ENCODE data around the gene ACOX2.

GRCh38 chr3:58572634-58573230, 35.7 kb upstream of the ACOX2 start:
- TF ChIP-seq, protein P1, sequence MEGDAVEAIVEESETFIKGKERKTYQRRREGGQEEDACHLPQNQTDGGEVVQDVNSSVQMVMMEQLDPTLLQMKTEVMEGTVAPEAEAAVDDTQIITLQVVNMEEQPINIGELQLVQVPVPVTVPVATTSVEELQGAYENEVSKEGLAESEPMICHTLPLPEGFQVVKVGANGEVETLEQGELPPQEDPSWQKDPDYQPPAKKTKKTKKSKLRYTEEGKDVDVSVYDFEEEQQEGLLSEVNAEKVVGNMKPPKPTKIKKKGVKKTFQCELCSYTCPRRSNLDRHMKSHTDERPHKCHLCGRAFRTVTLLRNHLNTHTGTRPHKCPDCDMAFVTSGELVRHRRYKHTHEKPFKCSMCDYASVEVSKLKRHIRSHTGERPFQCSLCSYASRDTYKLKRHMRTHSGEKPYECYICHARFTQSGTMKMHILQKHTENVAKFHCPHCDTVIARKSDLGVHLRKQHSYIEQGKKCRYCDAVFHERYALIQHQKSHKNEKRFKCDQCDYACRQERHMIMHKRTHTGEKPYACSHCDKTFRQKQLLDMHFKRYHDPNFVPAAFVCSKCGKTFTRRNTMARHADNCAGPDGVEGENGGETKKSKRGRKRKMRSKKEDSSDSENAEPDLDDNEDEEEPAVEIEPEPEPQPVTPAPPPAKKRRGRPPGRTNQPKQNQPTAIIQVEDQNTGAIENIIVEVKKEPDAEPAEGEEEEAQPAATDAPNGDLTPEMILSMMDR (IDR thresholded peaks at IDR 0.05 in 2 of 3, conservative IDR thresholded peaks at IDR 0.05 in 1 of 3; ENCODE audit: borderline replicate concordance in 1 of 3, insufficient read depth in 1 of 3, low read depth in 2 of 3, low read length in 2 of 3) = no peak
- no peak for TF ChIP-seq POLR2A (IDR thresholded peaks at IDR 0.05; ENCODE audit: borderline replicate concordance, extremely low read depth, insufficient read depth, insufficient read length)
- TF ChIP-seq SP1 (IDR thresholded peaks at IDR 0.05; ENCODE audit: low read depth) = no peak
- TF ChIP-seq JUND (IDR thresholded peaks at IDR 0.05) = no peak
- no peak for TF ChIP-seq EGR1 (IDR thresholded peaks at IDR 0.05; ENCODE audit: low read depth)
- TF ChIP-seq SIN3A (IDR thresholded peaks at IDR 0.05; ENCODE audit: low read depth) = no peak
- TF ChIP-seq, protein P2, sequence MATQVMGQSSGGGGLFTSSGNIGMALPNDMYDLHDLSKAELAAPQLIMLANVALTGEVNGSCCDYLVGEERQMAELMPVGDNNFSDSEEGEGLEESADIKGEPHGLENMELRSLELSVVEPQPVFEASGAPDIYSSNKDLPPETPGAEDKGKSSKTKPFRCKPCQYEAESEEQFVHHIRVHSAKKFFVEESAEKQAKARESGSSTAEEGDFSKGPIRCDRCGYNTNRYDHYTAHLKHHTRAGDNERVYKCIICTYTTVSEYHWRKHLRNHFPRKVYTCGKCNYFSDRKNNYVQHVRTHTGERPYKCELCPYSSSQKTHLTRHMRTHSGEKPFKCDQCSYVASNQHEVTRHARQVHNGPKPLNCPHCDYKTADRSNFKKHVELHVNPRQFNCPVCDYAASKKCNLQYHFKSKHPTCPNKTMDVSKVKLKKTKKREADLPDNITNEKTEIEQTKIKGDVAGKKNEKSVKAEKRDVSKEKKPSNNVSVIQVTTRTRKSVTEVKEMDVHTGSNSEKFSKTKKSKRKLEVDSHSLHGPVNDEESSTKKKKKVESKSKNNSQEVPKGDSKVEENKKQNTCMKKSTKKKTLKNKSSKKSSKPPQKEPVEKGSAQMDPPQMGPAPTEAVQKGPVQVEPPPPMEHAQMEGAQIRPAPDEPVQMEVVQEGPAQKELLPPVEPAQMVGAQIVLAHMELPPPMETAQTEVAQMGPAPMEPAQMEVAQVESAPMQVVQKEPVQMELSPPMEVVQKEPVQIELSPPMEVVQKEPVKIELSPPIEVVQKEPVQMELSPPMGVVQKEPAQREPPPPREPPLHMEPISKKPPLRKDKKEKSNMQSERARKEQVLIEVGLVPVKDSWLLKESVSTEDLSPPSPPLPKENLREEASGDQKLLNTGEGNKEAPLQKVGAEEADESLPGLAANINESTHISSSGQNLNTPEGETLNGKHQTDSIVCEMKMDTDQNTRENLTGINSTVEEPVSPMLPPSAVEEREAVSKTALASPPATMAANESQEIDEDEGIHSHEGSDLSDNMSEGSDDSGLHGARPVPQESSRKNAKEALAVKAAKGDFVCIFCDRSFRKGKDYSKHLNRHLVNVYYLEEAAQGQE (IDR thresholded peaks at IDR 0.05; ENCODE audit: low read depth) = no peak
- no peak for TF ChIP-seq ZBTB33 (IDR thresholded peaks at IDR 0.05; ENCODE audit: extremely low read depth, insufficient replicate concordance, low read length)
- TF ChIP-seq ATF3 (IDR thresholded peaks at IDR 0.05) = no peak
- no peak for TF ChIP-seq EZH2 (IDR thresholded peaks at IDR 0.05)
- TF ChIP-seq EZH2phosphoT487 (IDR thresholded peaks at IDR 0.05; ENCODE audit: borderline replicate concordance) = no peak
- no peak for TF ChIP-seq POLR2AphosphoS5 (IDR thresholded peaks at IDR 0.05; ENCODE audit: low read depth, low read length)
- TF ChIP-seq ELF1 (IDR thresholded peaks at IDR 0.05; ENCODE audit: borderline replicate concordance, low read depth) = no peak
- TF ChIP-seq ZNF274 (IDR thresholded peaks at IDR 0.05; ENCODE audit: low read depth, low read length) = no peak
